PFSK-1 (cell line): ENCODE results near the gene MS4A8.

Experiments used
- POLR2AphosphoS5 ChIP-seq: IDR thresholded peaks from 2 replicates; pipeline ENCODE4 v1.6.1; 2012; ENCODE audit warnings: low read depth, mild to moderate bottlenecking, control low read depth, low read length, moderate library complexity
- REST ChIP-seq, 2 experiments: IDR thresholded peaks; 2 replicates each; pipeline versions ENCODE4 v1.6.1 to v1.8.0; 2011 to 2012; ENCODE audit warnings: low read depth in 2 of 2, low read length in 2 of 2, control low read depth in 1 of 2, inconsistent platforms in 1 of 2, mild to moderate bottlenecking in 1 of 2, moderate library complexity in 1 of 2; ENCODE audit not compliant: insufficient read depth in 1 of 2
- SIN3A ChIP-seq: IDR thresholded peaks from 2 replicates; pipeline ENCODE4 v1.6.1; 2012; ENCODE audit warnings: mild to moderate bottlenecking, low read length, moderate library complexity, borderline replicate concordance; ENCODE audit not compliant: insufficient read depth
- TAF1 ChIP-seq: IDR thresholded peaks from 2 replicates; pipeline ENCODE4 v1.6.1; 2012; ENCODE audit warnings: low read length, control low read depth, borderline replicate concordance; ENCODE audit not compliant: insufficient read depth

- no peak for TF ChIP-seq REST (IDR thresholded peaks at IDR 0.05; ENCODE audit: insufficient read depth in 1 of 2, low read depth in 2 of 2, low read length in 2 of 2)
- TF ChIP-seq TAF1, result no peak
- no peak for TF ChIP-seq SIN3A
- TF ChIP-seq POLR2AphosphoS5, result no peak
Observed at GRCh38 chr11:60756307-60757032, 57.1 kb downstream of the MS4A8 start, which contains the start of gene MS4A15.
